Astrocyte (in vitro differentiated cells and primary cell): ENCODE data around the gene CCDC191. TPM values are rescaled to one million over a fixed set of nuclear protein-coding genes. Genes with fewer than 3 reads are reported as not detected.

Experiments used
- DNase-seq: peaks from one replicate; pipeline ENCODE4 v3.0.0-alpha.2; 2010; ENCODE audit warnings: low read depth
- FAIRE-seq: peaks from 2 replicates; lab custom pipeline; 2011; peaks lifted over from hg19 to GRCh38; lab: Jason Lieb, UNC
- H2AFZ ChIP-seq: 2 replicates; pipeline ENCODE4 v1.6.0; 2012; ENCODE audit warnings: low read depth, low read length, inconsistent platforms
- H3K27ac ChIP-seq: 2 replicates; pipeline ENCODE4 v1.5.1; 2011; ENCODE audit warnings: low read depth, low read length, inconsistent platforms
- H3K27me3 ChIP-seq: 2 replicates; pipeline ENCODE4 v1.6.0; 2011; ENCODE audit warnings: low read length, inconsistent platforms; ENCODE audit not compliant: insufficient read depth
- H3K36me3 ChIP-seq: 2 replicates; pipeline ENCODE4 v1.5.1; 2011; ENCODE audit warnings: low read length, inconsistent platforms; ENCODE audit not compliant: insufficient read depth
- H3K4me1 ChIP-seq: 2 replicates; pipeline ENCODE4 v1.5.1; 2011; ENCODE audit warnings: low read length, inconsistent platforms; ENCODE audit not compliant: insufficient read depth
- H3K4me2 ChIP-seq: 2 replicates; pipeline ENCODE4 v1.6.0; 2012; ENCODE audit warnings: low read length, inconsistent platforms
- H3K4me3 ChIP-seq: 2 replicates; pipeline ENCODE4 v1.5.1; 2011; ENCODE audit warnings: low read depth, mild to moderate bottlenecking, low read length, inconsistent platforms; ENCODE audit not compliant: insufficient read depth
- H3K79me2 ChIP-seq: 2 replicates; pipeline ENCODE4 v1.6.0; 2012; ENCODE audit warnings: mild to moderate bottlenecking, low read length, inconsistent platforms; ENCODE audit not compliant: insufficient read depth
- H3K9ac ChIP-seq: 2 replicates; pipeline ENCODE4 v1.6.0; 2012; ENCODE audit warnings: mild to moderate bottlenecking, low read length, inconsistent platforms
- H3K9me3 ChIP-seq: 2 replicates; pipeline ENCODE4 v1.5.1; 2012; ENCODE audit warnings: low read depth, mild to moderate bottlenecking, low read length, inconsistent platforms; ENCODE audit not compliant: insufficient read depth
- H4K20me1 ChIP-seq: 2 replicates; pipeline ENCODE4 v1.6.0; 2012; ENCODE audit warnings: low read length, inconsistent platforms; ENCODE audit not compliant: insufficient read depth
- H3K27ac Mint-ChIP-seq: one replicate; pipeline ENCODE4 v1.8.0; 2021; ENCODE audit warnings: mild to moderate bottlenecking, mixed read lengths; ENCODE audit not compliant: unreplicated experiment
- H3K27me3 Mint-ChIP-seq: one replicate; pipeline ENCODE4 v1.8.0; 2021; ENCODE audit warnings: low read depth, mixed read lengths; ENCODE audit not compliant: unreplicated experiment
- H3K36me3 Mint-ChIP-seq: one replicate; pipeline ENCODE4 v1.8.0; 2021; ENCODE audit warnings: low read depth, mixed read lengths; ENCODE audit not compliant: unreplicated experiment
- H3K4me1 Mint-ChIP-seq: one replicate; pipeline ENCODE4 v1.8.0; 2021; ENCODE audit warnings: low read depth, mixed read lengths; ENCODE audit not compliant: unreplicated experiment
- H3K4me3 Mint-ChIP-seq: one replicate; pipeline ENCODE4 v1.8.0; 2021; ENCODE audit warnings: mild to moderate bottlenecking, moderate library complexity, mixed read lengths; ENCODE audit not compliant: unreplicated experiment
- H3K9me3 Mint-ChIP-seq: one replicate; pipeline ENCODE4 v1.8.0; 2021; ENCODE audit warnings: mild to moderate bottlenecking, mixed read lengths; ENCODE audit not compliant: unreplicated experiment
- EZH2 ChIP-seq: IDR thresholded peaks from 2 replicates; pipeline ENCODE4 v1.6.1; 2012; ENCODE audit warnings: mild to moderate bottlenecking, low read length, inconsistent platforms; ENCODE audit not compliant: insufficient read depth
- total RNA-seq: library from RNA; stranded (reverse); gene quantifications from 2 replicates; pipeline ENCODE4 v1.2.1, GENCODE V29; 2021
- TF ChIP-seq, protein P1 (sequence below): IDR thresholded peaks from 2 replicates; pipeline ENCODE4 v1.5.1; 2011; ENCODE audit warnings: low read depth, mild to moderate bottlenecking, inconsistent platforms, low read length, moderate library complexity; ENCODE audit not compliant: insufficient read depth

Gene CCDC191
- total RNA-seq, 1 donor from 2014 or later = 2.5 TPM

DNA sequence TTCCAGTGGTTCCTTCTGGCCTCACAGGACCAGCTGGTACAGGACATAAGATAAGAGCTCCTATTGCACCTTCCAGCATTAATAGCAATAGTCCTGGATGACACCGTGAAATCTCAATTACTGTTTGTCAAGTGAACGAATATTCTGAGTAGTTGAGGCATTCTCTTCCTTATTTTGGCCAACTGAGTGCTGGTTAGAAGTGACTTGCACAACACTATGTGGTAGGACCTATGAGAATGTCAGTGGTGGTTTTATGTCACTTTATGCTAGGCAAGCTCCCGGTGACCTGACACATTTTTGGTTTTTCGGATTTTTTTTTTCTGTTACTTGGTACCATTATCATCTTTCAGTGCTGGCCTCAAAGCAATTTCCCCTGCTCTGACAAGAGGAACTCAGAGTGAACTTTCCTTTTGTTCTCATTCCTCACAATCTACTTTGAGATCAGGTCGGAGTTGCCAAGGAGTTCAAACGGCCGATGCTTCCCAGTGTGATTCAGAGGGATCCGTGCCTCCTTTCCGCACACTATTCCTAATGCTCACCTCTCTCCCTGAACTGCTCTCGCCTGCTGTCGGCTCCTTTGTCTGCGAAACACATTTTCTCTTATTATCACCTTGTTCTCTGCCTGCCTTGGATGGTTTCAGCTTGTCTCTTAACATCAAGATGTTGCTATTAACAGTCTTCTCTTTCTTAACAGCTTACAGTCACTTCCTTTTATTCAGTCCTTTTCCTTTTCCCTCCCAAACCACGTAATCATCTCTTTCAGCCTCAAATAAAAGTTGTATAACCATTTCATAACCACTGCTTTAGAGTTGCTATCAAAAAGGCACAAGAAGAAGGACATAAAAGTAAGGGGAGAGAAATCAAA, 36.1 kb upstream of the CCDC191 start:
- H3K4me2 ChIP-seq = peak overlapping the region; percentile 36
- H2AFZ ChIP-seq = no peak overlapping the region
- DNase-seq = peak; percentile 60

DNA sequence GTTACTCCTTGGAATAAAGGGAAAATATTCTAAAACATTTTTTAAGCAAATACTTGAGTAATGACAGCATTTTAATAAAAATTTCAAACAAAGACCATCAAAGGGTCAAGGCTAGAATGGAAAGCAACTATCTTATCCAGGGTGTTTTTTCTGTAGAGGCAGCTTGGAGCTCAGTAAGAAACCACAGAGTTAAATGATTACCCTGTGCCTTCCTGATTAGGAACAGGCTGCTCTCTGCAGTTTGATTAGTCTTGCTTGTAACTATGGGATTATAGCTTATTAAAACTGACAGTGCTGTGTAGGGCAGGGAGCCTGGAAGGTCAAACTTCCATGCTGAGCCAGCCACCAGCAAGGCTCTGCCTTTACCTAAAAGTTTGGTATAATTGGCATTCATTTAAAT, 33.3 kb upstream of the CCDC191 start:
- H3K4me2 ChIP-seq = no peak overlapping the region
- no peak overlapping the region for H3K27ac Mint-ChIP-seq
- H3K9me3 Mint-ChIP-seq = no peaks in the 10 kb centered on the region
- H3K4me1 Mint-ChIP-seq = peaks cover 8% of the 10 kb centered on the region
- H3K27ac ChIP-seq = no peak overlapping the region
- H3K4me3 Mint-ChIP-seq = no peak overlapping the region
- no peaks in the 10 kb centered on the region for H3K79me2 ChIP-seq
- peaks cover 20% of the 10 kb centered on the region for H3K36me3 Mint-ChIP-seq
- peaks cover 6% of the 10 kb centered on the region for H3K4me1 ChIP-seq
- DNase-seq (no peak), FAIRE-seq (no peak)
- H3K27me3 Mint-ChIP-seq = peaks cover 2% of the 10 kb centered on the region
- no peak overlapping the region for H3K9ac ChIP-seq
- H3K27me3 ChIP-seq = no peaks in the 10 kb centered on the region
- no peak overlapping the region for H2AFZ ChIP-seq
- H3K36me3 ChIP-seq = peaks cover 18% of the 10 kb centered on the region
- TF ChIP-seq, protein P1, sequence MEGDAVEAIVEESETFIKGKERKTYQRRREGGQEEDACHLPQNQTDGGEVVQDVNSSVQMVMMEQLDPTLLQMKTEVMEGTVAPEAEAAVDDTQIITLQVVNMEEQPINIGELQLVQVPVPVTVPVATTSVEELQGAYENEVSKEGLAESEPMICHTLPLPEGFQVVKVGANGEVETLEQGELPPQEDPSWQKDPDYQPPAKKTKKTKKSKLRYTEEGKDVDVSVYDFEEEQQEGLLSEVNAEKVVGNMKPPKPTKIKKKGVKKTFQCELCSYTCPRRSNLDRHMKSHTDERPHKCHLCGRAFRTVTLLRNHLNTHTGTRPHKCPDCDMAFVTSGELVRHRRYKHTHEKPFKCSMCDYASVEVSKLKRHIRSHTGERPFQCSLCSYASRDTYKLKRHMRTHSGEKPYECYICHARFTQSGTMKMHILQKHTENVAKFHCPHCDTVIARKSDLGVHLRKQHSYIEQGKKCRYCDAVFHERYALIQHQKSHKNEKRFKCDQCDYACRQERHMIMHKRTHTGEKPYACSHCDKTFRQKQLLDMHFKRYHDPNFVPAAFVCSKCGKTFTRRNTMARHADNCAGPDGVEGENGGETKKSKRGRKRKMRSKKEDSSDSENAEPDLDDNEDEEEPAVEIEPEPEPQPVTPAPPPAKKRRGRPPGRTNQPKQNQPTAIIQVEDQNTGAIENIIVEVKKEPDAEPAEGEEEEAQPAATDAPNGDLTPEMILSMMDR = no peak
- no peak overlapping the region for H3K4me3 ChIP-seq
- H3K9me3 ChIP-seq = no peaks in the 10 kb centered on the region
- H4K20me1 ChIP-seq = peaks cover 3% of the 10 kb centered on the region

More for the DNA sequence above, 36.1 kb upstream of the CCDC191 start:
- no peaks in the 10 kb centered on the region for H3K36me3 ChIP-seq
- no peaks in the 10 kb centered on the region for H3K79me2 ChIP-seq
- H3K9ac ChIP-seq = no peak overlapping the region
- H3K4me1 Mint-ChIP-seq = peaks cover 15% of the 10 kb centered on the region
- TF ChIP-seq EZH2 = no peak
- TF ChIP-seq, protein P1 = no peak
- H3K27ac Mint-ChIP-seq = no peak overlapping the region
- H3K4me1 ChIP-seq = peaks cover 6% of the 10 kb centered on the region
- H4K20me1 ChIP-seq = no peaks in the 10 kb centered on the region
- H3K9me3 Mint-ChIP-seq = no peaks in the 10 kb centered on the region
- no peaks in the 10 kb centered on the region for H3K27me3 ChIP-seq
- H3K9me3 ChIP-seq = no peaks in the 10 kb centered on the region
- H3K27ac ChIP-seq = no peak overlapping the region
- peaks cover 2% of the 10 kb centered on the region for H3K36me3 Mint-ChIP-seq
- H3K4me3 Mint-ChIP-seq = no peak overlapping the region
- no peak for FAIRE-seq
- peaks cover 2% of the 10 kb centered on the region for H3K27me3 Mint-ChIP-seq
- H3K4me3 ChIP-seq = no peak overlapping the region

DNA sequence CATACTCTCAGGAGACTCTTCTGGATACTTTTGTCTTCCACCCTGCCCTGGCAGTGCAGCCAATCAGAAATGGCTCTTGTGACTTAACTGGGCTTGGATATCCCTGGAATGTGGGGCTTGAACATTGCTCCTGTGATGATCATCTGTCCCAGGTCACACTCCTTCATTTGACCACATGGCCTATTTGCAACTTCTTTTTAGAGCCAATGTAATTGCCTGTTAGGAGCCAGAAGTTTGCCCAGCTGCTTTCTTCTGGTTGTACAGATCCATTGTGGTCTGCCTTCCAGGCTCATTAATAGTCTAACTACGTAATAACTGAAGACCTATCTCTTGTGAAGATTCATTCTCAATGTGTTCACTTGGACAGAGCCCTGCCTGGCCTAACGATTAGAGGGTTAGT, 30.0 kb upstream of the CCDC191 start:
- Mint-ChIP-seq H3K36me3 (peaks cover 21% of the 10 kb centered on the region), H3K27me3 (no peaks in the 10 kb centered on the region), H3K27ac (no peak overlapping the region), H3K4me1 (no peaks in the 10 kb centered on the region), H3K4me3 (no peak overlapping the region), H3K9me3 (no peaks in the 10 kb centered on the region)
- Histone ChIP-seq H3K9ac (no peak overlapping the region), H3K4me1 (no peaks in the 10 kb centered on the region), H3K4me2 (no peak overlapping the region), H4K20me1 (peaks cover 3% of the 10 kb centered on the region), H3K36me3 (peaks cover 23% of the 10 kb centered on the region), H3K4me3 (no peak overlapping the region), H3K79me2 (no peaks in the 10 kb centered on the region), H3K27me3 (no peaks in the 10 kb centered on the region), H3K27ac (no peak overlapping the region), H2AFZ (no peak overlapping the region), H3K9me3 (no peaks in the 10 kb centered on the region)
- no peak for DNase-seq
- no peak for TF ChIP-seq EZH2
- TF ChIP-seq, protein P1 = no peak
- FAIRE-seq = no peak
